CD14-positive monocyte (primary cell): ENCODE measurements around the gene ART4. TPM values are rescaled to one million over a fixed set of nuclear protein-coding genes. Genes with fewer than 3 reads are reported as not detected.
A peak's percentile ranks its signal among the peaks of the same experiment; 100 is the strongest.

Source experiments
- DNase-seq, 3 donors: peaks; one replicate each; pipeline ENCODE4 v3.0.0-alpha.2; 2011 to 2022
- H2AFZ ChIP-seq: 2 replicates; pipeline ENCODE4 v1.6.0; 2012; ENCODE audit warnings: mild to moderate bottlenecking, low read depth, low read length, inconsistent platforms; ENCODE audit not compliant: insufficient read depth, poor library complexity, severe bottlenecking
- H3K27ac ChIP-seq, 2 donors: 1 replicate in 1 of 2; 2 replicates in 1 of 2; pipeline ENCODE4 v1.5.1; 2012 to 2013; ENCODE audit warnings: low read length in 2 of 2, control low read depth in 1 of 2, inconsistent platforms in 1 of 2, low read depth in 1 of 2, mild to moderate bottlenecking in 1 of 2
- H3K27me3 ChIP-seq, 2 donors: one replicate each; pipeline versions ENCODE4 v1.6.0 to v1.6.1; 2011 to 2013; ENCODE audit warnings: low read length in 2 of 2; ENCODE audit not compliant: control insufficient read depth in 2 of 2, insufficient read depth in 2 of 2
- H3K36me3 ChIP-seq, 2 donors: replicated peaks in 1 of 2; 1 replicate in 1 of 2; 2 replicates in 1 of 2; pipeline versions ENCODE4 v1.5.1 to v1.6.1; 2012 to 2013; ENCODE audit warnings: low read length in 2 of 2, control low read depth in 1 of 2, inconsistent platforms in 1 of 2, mild to moderate bottlenecking in 1 of 2; ENCODE audit not compliant: insufficient read depth in 2 of 2, control insufficient read depth in 1 of 2
- H3K4me1 ChIP-seq, 2 donors: 1 replicate in 1 of 2; 2 replicates in 1 of 2; pipeline versions ENCODE4 v1.5.1 to v1.6.1; 2012 to 2013; ENCODE audit warnings: low read length in 2 of 2, control low read depth in 1 of 2, inconsistent platforms in 1 of 2, mild to moderate bottlenecking in 1 of 2, moderate library complexity in 1 of 2; ENCODE audit not compliant: insufficient read depth in 2 of 2, control insufficient read depth in 1 of 2
- H3K4me2 ChIP-seq: replicated peaks from 2 replicates; pipeline ENCODE3; 2012; ENCODE audit warnings: low read length, moderate library complexity, mild to moderate bottlenecking; ENCODE audit not compliant: poor library complexity, severe bottlenecking; ENCODE audit errors: extremely low read depth
- H3K4me3 ChIP-seq, 3 experiments: fragments of 200-600 bp in 1 of 3; sonication (generic) in 1 of 3; replicated peaks in 1 of 3; 1 replicate in 2 of 3; 2 replicates in 1 of 3; pipeline ENCODE4 v1.5.1; 2011 to 2013; ENCODE audit warnings: low read length in 3 of 3, mild to moderate bottlenecking in 3 of 3, control low read depth in 2 of 3, low read depth in 2 of 3, inconsistent platforms in 1 of 3, moderate library complexity in 1 of 3
- H3K79me2 ChIP-seq: 2 replicates; pipeline ENCODE4 v1.6.0; 2012; ENCODE audit warnings: mild to moderate bottlenecking, control low read depth, inconsistent platforms, low read length, moderate library complexity; ENCODE audit not compliant: insufficient read depth
- H3K9ac ChIP-seq: 2 replicates; pipeline ENCODE4 v1.6.0; 2017; ENCODE audit warnings: low read length, mild to moderate bottlenecking; ENCODE audit not compliant: insufficient read depth, poor library complexity, severe bottlenecking
- H3K9me3 ChIP-seq, 2 donors: replicated peaks in 1 of 2; 1 replicate in 1 of 2; 2 replicates in 1 of 2; pipeline versions ENCODE4 v1.5.1 to v1.6.1; 2012 to 2013; ENCODE audit warnings: low read length in 2 of 2, control low read depth in 1 of 2; ENCODE audit not compliant: control insufficient read depth in 1 of 2, insufficient read depth in 1 of 2
- H4K20me1 ChIP-seq: 2 replicates; pipeline ENCODE4 v1.6.0; 2012; ENCODE audit warnings: mild to moderate bottlenecking, low read length, control low read depth, moderate library complexity; ENCODE audit not compliant: insufficient read depth
- H3K27ac Mint-ChIP-seq, 7 donors: one replicate each; pipeline ENCODE4 v1.8.0; 2020; ENCODE audit warnings: mild to moderate bottlenecking in 7 of 7, mixed read lengths in 7 of 7, moderate library complexity in 6 of 7, inconsistent platforms in 2 of 7
- H3K27me3 Mint-ChIP-seq, 3 donors: one replicate each; pipeline ENCODE4 v1.8.0; 2021 to 2022; ENCODE audit warnings: low read depth in 3 of 3, mild to moderate bottlenecking in 3 of 3, mixed read lengths in 3 of 3, moderate library complexity in 3 of 3, inconsistent platforms in 1 of 3
- H3K36me3 Mint-ChIP-seq, 2 donors: one replicate each; pipeline ENCODE4 v1.8.0; 2020; ENCODE audit warnings: mixed read lengths in 2 of 2, inconsistent platforms in 1 of 2, mild to moderate bottlenecking in 1 of 2
- H3K4me1 Mint-ChIP-seq: one replicate; pipeline ENCODE4 v1.8.0; 2020; ENCODE audit warnings: mild to moderate bottlenecking, mixed read lengths
- H3K4me3 Mint-ChIP-seq, 2 donors: one replicate each; pipeline ENCODE4 v1.8.0; 2020; ENCODE audit warnings: mild to moderate bottlenecking in 2 of 2, mixed read lengths in 2 of 2, moderate library complexity in 1 of 2
- H3K9me3 Mint-ChIP-seq, 7 donors: one replicate each; pipeline ENCODE4 v1.8.0; 2020 to 2022; ENCODE audit warnings: mixed read lengths in 7 of 7, mild to moderate bottlenecking in 6 of 7, moderate library complexity in 6 of 7, inconsistent platforms in 2 of 7
- CTCF ChIP-seq: fragments of 200-600 bp; IDR thresholded peaks from one replicate; pipeline ENCODE4 v1.8.0; 2022; ENCODE audit warnings: antibody characterized with exemption, mild to moderate bottlenecking
- WGBS: methylation state at CpG from one replicate; pipeline ENCODE4 v1.1.5; 2013; ENCODE audit warnings: missing lambda C conversion rate; ENCODE audit not compliant: insufficient coverage; 5-methylcytosine and 5-hydroxymethylcytosine counted together
- intact Hi-C, 2 donors: fragments of 100-400 bp; cut with micrococcal nuclease; formaldehyde crosslinking; loops; one replicate each; pipeline versions ENCODE4 v1.15.0 to v1.15.1; 2023
- polyA plus RNA-seq, 3 donors: library from polyadenylated mRNA; depleted of rRNA in 1 of 3; unstranded in 2 of 3; stranded (reverse) in 1 of 3; fragments of 300-500 nt in 2 of 3; fragments of >200 nt in 1 of 3; fragmentation: Illumina TruSeq in 2 of 3; gene quantifications; 1 replicate in 2 of 3; 2 replicates in 1 of 3; pipeline ENCODE4 v1.2.3, GENCODE V29; 2012 to 2021

ART4 gene
- polyA plus RNA-seq, 3 donors: not detected

GRCh38 chr12:14779834-14780233 is 63.5 kb downstream of the ART4 start:
- H3K9ac ChIP-seq: no peak overlapping the region
- peaks cover 22% of the 10 kb centered on the region for H3K79me2 ChIP-seq
- no peak overlapping the region for H3K27ac Mint-ChIP-seq
- no peak overlapping the region for H3K27ac ChIP-seq
- H3K4me3 ChIP-seq: no peak overlapping the region
- H3K9me3 Mint-ChIP-seq: peaks cover 0 to 2% (median 0%) of the 10 kb centered on the region in 7 donors
- no peaks in the 10 kb centered on the region for H3K27me3 ChIP-seq
- no peak for TF ChIP-seq CTCF
- peaks cover 5 to 6% of the 10 kb centered on the region in 2 donors for H3K36me3 Mint-ChIP-seq
- no peaks in the 10 kb centered on the region for H3K27me3 Mint-ChIP-seq
- H3K36me3 ChIP-seq: no peaks in the 10 kb centered on the region
- H4K20me1 ChIP-seq: no peaks in the 10 kb centered on the region
- no peak for DNase-seq
- peaks cover 35% of the 10 kb centered on the region for H3K4me1 Mint-ChIP-seq
- H3K4me2 ChIP-seq: no peak overlapping the region
- H3K9me3 ChIP-seq: no peaks in the 10 kb centered on the region
- 92% methylated on average over 2 of the region's 2 CpGs for WGBS
- peak overlapping the region; percentile 63 for H2AFZ ChIP-seq
- H3K4me3 Mint-ChIP-seq: no peak overlapping the region
- intact Hi-C loops: no loop called here
- peaks cover 21 to 34% of the 10 kb centered on the region in 2 donors for H3K4me1 ChIP-seq

- no peak overlapping the region for H3K27ac Mint-ChIP-seq
- no peak overlapping the region for H3K4me3 Mint-ChIP-seq
- Histone ChIP-seq H3K4me2 (no peak overlapping the region), H4K20me1 (no peaks in the 10 kb centered on the region), H3K27me3 (no peaks in the 10 kb centered on the region), H3K9ac (no peak overlapping the region), H3K4me1 (peaks cover 21 to 34% of the 10 kb centered on the region in 2 donors), H3K27ac (no peak overlapping the region), H2AFZ (no peak overlapping the region), H3K4me3 (no peak overlapping the region), H3K36me3 (no peaks in the 10 kb centered on the region), H3K9me3 (peaks cover 0 to 6% of the 10 kb centered on the region in 2 donors), H3K79me2 (peaks cover 40% of the 10 kb centered on the region)
- no peaks in the 10 kb centered on the region for H3K36me3 Mint-ChIP-seq
- no peak for DNase-seq
- intact Hi-C loops: no loop called here
- peaks cover 0 to 4% (median 0%) of the 10 kb centered on the region in 7 donors for H3K9me3 Mint-ChIP-seq
- WGBS: 78% methylated on average over 2 of the region's 3 CpGs
- H3K27me3 Mint-ChIP-seq: peaks cover 0 to 3% (median 1%) of the 10 kb centered on the region in 3 donors
- peaks cover 35% of the 10 kb centered on the region for H3K4me1 Mint-ChIP-seq
- no peak for TF ChIP-seq CTCF
Measured at GRCh38 chr12:14777271-14777670, 66.1 kb downstream of the ART4 start.
